Gastrocnemius medialis (tissue), 4 donors: Measurements from ENCODE around the gene ANGEL2.
"Not testable (repeated sequence)": the region's sequence is repeated elsewhere in the genome, so short reads cannot be mapped to it uniquely, and the experiment has no call there.

ENCODE experiments used
- CTCF ChIP-seq, 5 experiments: fragments of 450-650 bp in 3 of 5; fragments of 200-600 bp in 2 of 5; sonication (generic) in 2 of 5; IDR thresholded peaks in 4 of 5; conservative IDR thresholded peaks in 1 of 5; 1 replicate in 4 of 5; 2 replicates in 1 of 5; pipeline ENCODE4 v1.5.1; 2016 to 2019; ENCODE audit warnings: antibody characterized with exemption in 5 of 5, mild to moderate bottlenecking in 3 of 5, moderate library complexity in 3 of 5
- POLR2A ChIP-seq, 2 donors: fragments of 450-650 bp; IDR thresholded peaks; one replicate each; pipeline ENCODE4 v1.6.1; 2017; ENCODE audit warnings: antibody characterized with exemption in 2 of 2, mild to moderate bottlenecking in 2 of 2, moderate library complexity in 2 of 2

GRCh38 chr1:212964993-212965392, 50.7 kb downstream of the ANGEL2 start:
- not testable (repeated sequence) for TF ChIP-seq CTCF (IDR thresholded peaks at IDR 0.05 in 4 of 5, conservative IDR thresholded peaks at IDR 0.05 in 1 of 5); POLR2A (IDR thresholded peaks at IDR 0.05)
